Omental fat pad (tissue), 4 donors: ENCODE measurements around the gene PIP5K1B. TPM values are rescaled to one million over a fixed set of nuclear protein-coding genes. Genes with fewer than 3 reads are reported as not detected.

ENCODE experiments used
- ATAC-seq: fragments of 150-250 bp; one replicate; pipeline ENCODE4 v1.9.1; 2016; ENCODE audit warnings: mild to moderate bottlenecking, moderate library complexity; ENCODE audit not compliant: low FRiP score
- DNase-seq: peaks from one replicate; pipeline ENCODE4 v3.0.0-alpha.2; 2019; ENCODE audit warnings: low spot score
- CTCF ChIP-seq, 3 donors: fragments of 450-650 bp; IDR thresholded peaks; one replicate each; pipeline ENCODE4 v1.5.1; 2016 to 2017; ENCODE audit warnings: antibody characterized with exemption in 3 of 3, mild to moderate bottlenecking in 3 of 3, moderate library complexity in 2 of 3
- total RNA-seq, 4 donors: library from RNA; depleted of rRNA; stranded (reverse); fragments of >200 nt; gene quantifications; one replicate each; pipeline ENCODE4 v1.1.0, GENCODE V29; 2016

The PIP5K1B gene
- total RNA-seq, 4 donors from 2014 or later: 1.9 to 14.3 (median 3.2) TPM

GRCh38 chr9:68763104-68763503 lies 58.1 kb downstream of the PIP5K1B start:
- DNase-seq (no peak), ATAC-seq (no peak)
- no peak for TF ChIP-seq CTCF (IDR thresholded peaks at IDR 0.05)

- ATAC-seq (no peak), DNase-seq (no peak)
- TF ChIP-seq CTCF (IDR thresholded peaks at IDR 0.05): no peak
Observed at GRCh38 chr9:68768619-68769018, 63.6 kb downstream of the PIP5K1B start.

- DNase-seq (no peak), ATAC-seq (no peak)
- no peak for TF ChIP-seq CTCF (IDR thresholded peaks at IDR 0.05)
Observed at GRCh38 chr9:68769852-68770251, 64.8 kb downstream of the PIP5K1B start.

- ATAC-seq: no peak
- TF ChIP-seq CTCF (IDR thresholded peaks at IDR 0.05): no peak
- DNase-seq: no peak
Observed at GRCh38 chr9:68771376-68771775, 66.3 kb downstream of the PIP5K1B start.

GRCh38 chr9:68775003-68775730 lies 70.1 kb downstream of the PIP5K1B start:
- ATAC-seq: no peak
- TF ChIP-seq CTCF (IDR thresholded peaks at IDR 0.05): no peak
- DNase-seq: no peak

GRCh38 chr9:68777070-68777763 lies 72.2 kb downstream of the PIP5K1B start:
- ATAC-seq: no peak
- no peak for DNase-seq
- no peak for TF ChIP-seq CTCF (IDR thresholded peaks at IDR 0.05)

GRCh38 chr9:68778635-68779034 lies 73.6 kb downstream of the PIP5K1B start:
- no peak for DNase-seq
- TF ChIP-seq CTCF (IDR thresholded peaks at IDR 0.05): no peak
- no peak for ATAC-seq
